HG02642 (cell line): ENCODE measurements around the gene TVP23A.

Experiments
- ATAC-seq: cut with Tn5 transposase; IDR thresholded peaks from one replicate; pipeline ENCODE4 v1.9.1; 2021; ENCODE audit warnings: mild to moderate bottlenecking; ENCODE audit not compliant: unreplicated experiment, poor library complexity

TVP23A gene

GRCh38 chr16:10817963-10818941 lies at the start of gene TVP23A:
TSS of gene TVP23A (minus strand) at chr16:10818794. CDS start at chr16:10818493, 301 bp downstream.
- no peak for ATAC-seq

DNA sequence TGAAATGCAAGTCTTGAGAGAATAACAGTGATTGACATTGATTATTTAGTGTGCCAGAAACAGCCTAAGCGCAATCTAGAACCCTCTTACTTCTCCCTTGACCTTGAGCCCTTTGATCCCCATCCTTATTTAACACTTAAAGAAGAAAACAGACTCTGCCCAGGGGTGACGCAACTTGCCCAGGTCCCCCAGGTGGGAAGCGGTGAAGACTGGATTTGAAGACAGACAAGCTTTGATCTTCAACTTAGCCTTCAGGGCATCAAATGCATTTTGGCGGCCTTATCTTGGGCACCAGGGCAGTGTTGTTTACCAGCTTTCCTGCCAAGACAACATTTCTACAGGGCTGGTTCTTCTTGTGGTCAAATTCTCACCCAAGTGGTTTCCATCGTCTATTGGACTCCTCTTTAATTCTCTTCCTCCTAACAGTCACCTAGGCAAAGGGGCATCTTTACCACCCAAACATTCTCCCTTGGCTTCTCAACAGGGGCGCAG lies 49.6 kb upstream of the TVP23A start:
- ATAC-seq, result no peak

DNA sequence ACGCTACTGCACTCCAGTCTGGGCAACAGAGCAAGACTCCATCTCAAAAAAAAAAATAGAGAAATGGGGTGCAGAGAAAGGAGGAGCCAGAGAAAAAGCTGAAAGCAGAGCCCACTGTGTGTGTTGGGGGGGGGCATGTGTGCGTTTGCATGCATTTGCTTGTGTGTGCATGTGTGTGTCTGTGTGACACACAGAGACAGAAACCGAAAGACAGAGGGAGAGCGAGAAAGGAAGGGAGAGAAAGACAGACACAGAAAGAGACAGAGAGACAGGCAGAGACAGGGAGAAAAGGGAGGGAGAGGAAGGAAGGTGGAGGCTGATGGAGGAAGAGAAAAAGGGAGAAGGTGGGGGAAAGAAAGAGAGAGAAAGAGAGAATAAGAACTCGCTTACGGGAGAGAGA lies 48.6 kb upstream of the TVP23A start:
- ATAC-seq, result no peak

DNA sequence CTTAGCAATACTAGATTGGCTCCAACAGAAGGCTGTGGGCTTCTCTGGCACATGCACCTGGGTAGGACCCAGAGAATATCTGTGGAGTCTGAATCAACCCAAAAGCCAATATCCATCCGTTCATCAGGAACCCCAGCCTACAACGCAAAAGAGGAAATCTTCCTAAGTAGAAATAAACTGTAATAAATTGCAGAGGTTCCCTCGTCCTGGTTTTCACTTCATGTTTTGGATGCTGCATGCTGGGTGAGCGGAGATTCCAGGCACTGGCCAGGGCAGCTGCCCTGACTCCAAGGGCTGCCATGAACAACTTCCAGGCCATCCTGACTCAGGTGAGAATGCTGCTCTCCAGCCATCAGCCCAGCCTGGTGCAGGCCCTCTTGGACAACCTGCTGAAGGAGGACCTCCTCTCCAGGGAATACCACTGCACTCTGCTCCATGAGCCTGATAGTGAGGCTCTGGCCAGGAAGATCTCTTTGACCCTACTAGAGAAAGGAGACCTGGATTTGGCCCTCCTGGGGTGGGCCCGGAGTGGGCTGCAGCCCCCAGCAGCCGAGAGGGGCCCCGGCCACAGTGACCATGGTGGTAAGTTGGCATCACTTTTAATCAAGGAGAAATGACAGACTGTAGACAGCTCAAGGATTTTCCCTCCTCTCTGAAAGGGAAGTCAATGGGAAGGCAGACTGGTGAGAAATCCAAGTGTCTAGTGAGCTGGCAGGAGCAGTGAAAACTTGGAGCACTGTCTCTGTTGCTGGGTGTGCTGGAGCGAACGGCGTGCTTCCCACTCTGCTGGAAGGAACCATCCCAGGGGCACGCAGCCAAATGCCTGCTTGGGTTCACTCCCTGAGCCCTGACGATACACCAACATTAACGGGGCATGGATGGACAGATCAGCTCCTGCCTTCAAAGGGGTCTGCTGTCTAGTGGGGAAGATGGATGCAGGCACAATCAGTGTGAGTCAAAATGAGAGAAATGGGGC lies 47.7 kb upstream of the TVP23A start:
- no peak for ATAC-seq

- no peak for ATAC-seq
Measured at GRCh38 chr16:10862438-10862837, 43.8 kb upstream of the TVP23A start.

DNA sequence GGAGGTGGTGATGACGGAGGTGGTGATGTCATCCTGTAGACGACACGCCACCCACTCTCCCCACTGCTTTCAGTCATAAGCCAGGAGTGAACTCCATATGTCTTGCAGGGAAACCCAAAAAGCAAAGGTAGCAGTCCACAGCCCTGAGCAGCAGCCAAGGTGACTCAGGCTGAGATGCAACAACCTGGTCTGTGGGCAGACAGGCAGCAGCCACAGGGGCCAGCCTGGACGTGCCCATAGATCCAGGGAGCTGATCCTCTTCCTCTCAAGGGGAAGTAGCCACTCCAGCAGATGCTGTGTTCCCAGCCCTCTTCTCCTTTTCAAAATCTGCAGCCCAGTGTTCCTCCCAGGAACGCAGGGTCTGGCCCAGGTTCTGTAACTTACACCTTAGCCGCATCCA lies 41.1 kb upstream of the TVP23A start:
- ATAC-seq, result no peak

GRCh38 chr16:10859020-10859419 lies 40.4 kb upstream of the TVP23A start:
- ATAC-seq, result no peak

GRCh38 chr16:10858203-10858602 lies 39.6 kb upstream of the TVP23A start:
- ATAC-seq, result no peak

DNA sequence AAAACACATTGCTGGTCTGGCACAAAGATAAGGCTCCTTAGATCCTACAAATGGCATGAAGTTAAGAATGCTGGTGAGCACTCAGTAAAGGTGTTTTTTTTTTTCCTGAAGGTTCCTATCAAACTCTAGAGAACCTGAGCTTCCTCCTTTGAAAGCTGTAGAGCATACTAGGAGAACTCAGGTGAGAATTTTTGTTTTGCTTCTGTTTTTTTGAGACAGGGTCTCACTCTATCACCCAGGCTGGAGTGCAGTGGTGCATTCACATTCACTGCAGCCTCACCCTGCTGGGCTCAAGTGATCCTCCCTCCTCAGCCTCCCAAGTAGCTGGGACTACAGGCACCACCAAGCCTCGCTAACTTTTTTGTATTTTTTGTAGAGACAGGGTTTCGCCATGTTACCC lies 37.4 kb upstream of the TVP23A start:
- ATAC-seq, result no peak

GRCh38 chr16:10852948-10853347 lies 34.4 kb upstream of the TVP23A start:
- ATAC-seq, result no peak

DNA sequence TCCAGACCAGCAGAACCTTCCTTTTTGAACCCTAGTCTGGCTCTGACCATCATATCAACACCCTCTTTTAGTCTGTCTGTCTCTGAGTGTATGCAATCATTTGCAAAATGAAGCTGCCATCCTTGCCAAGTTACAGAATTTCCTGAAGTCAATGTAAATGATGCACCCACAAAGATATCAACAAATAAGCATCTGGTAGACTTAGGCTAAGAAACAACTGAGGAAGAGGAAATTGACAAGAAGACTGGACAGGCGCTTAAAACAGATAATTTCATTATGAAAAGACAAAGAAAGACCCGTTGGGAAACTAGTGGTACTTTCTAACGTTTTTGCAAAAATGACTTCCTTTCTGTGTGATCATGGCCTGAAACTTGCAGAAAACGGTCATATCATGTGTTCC lies 33.7 kb upstream of the TVP23A start:
- no peak for ATAC-seq

DNA sequence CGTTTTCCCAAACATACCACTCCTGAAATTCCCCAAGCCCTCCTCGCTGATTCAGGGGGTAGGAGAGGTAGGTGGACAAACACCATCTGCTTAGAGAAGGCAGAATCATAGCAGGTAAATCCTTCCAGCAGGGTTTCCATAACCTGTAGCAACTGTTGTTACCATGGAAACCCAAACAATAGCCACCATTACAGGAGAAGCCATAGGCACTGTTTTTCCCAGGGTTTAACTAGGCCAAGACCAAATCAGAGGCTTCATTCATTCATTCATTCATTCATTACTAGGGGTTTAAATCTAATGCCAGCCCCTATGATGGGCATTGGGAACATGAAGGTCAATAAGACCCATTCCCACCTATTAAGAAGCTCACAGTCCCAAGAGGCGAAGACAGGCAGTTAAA lies 32.9 kb upstream of the TVP23A start:
- ATAC-seq, result no peak

- ATAC-seq, result no peak
Measured at GRCh38 chr16:10850478-10850850, 31.9 kb upstream of the TVP23A start.

DNA sequence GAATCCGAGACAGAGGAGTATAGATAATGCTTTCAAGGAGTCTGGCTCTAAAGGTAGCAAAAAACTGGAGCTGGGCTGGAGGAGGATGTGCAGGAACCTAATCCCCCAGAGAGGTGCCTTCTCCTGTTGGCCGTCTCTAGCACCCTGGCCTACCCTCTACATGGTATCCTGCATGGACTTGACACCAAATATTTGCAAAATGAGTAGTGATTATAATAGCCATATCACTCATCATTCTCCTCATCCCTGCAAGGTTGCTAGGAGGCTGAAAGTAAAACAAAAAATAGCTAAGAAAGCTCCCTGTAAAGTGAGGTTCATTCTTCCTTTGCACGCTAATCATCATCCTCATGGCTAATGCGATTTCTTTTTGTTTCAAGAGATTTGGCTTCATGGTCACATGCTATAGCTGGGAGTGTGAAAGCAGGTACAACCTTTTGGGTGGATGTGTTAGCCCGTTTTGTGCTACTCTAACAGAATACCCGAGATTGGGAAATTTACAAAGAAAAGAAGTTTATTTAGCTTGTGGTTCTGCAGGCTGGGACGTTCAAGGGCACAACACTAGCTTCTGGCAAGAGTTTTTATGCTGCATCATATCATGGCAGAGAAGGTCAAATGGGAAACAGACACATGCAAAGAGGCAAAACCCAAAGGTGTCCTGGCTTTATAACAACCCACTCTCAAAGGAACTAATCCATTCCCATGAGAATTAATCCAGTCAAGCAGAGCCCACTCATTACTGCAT lies 31.3 kb upstream of the TVP23A start:
- ATAC-seq, result no peak

GRCh38 chr16:10847176-10847575 lies 28.6 kb upstream of the TVP23A start:
- no peak for ATAC-seq

GRCh38 chr16:10846213-10846998 lies 27.8 kb upstream of the TVP23A start:
- no peak for ATAC-seq

DNA sequence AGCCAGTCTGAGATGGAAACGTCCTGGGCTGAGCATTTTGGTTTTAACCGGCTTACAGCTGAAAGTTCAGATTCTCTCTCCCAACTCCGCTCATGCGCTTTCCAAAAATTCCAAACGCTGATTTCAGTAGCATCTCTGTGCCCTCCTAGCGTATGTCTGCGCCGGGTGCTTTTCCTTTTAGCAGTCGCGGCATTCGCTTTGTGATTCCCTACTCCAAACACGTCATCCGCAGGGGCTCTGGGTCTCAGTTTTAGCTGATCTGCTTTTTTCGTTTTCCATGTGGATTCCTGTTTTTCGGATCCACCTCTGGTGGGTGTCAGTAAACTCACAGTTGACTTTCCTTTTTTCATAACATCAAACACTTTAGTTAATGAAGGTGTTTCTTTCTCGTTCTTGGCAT lies 22.1 kb upstream of the TVP23A start:
- no peak for ATAC-seq

DNA sequence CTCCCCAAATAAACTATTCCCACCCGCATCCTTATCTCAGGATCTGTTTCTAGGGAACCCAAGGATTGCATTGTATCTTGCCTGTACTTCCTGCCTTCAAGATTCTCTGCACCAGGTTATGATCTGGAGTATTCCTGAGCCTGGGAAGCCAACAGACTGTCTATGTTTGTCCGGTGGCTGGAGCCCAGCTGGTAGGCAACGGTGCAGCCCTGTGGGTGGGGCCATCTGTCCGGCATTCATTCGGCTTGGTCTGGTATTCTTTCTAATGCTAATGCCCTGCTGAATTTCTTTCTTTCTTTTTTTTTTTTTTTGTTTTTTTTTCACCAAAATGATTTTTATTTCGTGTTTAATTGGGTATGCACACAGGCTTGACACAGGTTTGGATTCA lies 20.7 kb upstream of the TVP23A start:
- ATAC-seq, result no peak

DNA sequence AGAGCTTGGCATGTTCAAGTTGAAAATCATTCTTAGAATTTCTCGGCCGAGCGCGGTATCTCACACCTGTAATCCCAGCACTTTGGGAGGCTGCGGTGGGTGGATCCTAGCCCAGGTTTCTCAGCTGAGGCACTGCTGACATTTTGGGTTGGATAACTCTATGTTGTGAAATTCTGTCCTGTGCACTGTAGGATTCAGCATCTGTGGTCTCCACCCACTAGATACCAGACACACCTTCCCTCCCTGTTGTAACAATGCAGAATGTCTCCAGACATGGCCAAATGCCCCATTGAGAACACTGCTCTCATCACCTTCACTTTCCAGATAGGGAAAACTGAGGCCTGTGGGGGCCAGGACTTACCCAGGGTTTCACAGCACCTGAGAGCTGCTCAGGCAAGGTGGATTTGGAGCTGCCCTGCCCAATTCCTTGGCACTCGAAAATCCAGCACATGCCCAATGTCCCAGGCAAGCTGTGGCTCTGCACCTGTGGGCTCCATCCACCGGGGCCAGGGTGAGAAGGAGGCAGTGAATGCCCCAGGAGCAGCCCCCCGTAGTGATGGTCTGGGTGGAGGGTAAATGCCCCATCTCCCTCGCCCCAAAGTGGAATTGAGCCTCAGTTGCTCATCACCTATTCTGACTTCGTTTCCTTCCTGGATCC lies 20.2 kb upstream of the TVP23A start:
- ATAC-seq, result no peak
